Transverse colon (tissue), 4 donors: ENCODE measurements around the gene GABRR2. TPM values are rescaled to one million over a fixed set of nuclear protein-coding genes. Genes with fewer than 3 reads are reported as not detected.
"Not testable (repeated sequence)": the region's sequence is repeated elsewhere in the genome, so short reads cannot be mapped to it uniquely, and the experiment has no call there.

Experiments
- DNase-seq: peaks from one replicate; pipeline ENCODE4 v3.0.0-alpha.2; 2019
- H3K27ac ChIP-seq, 4 donors: fragments of 200-600 bp; sonication (generic); 2 replicates each; pipeline ENCODE4 v1.5.1; 2016 to 2018; ENCODE audit warnings: inconsistent platforms in 4 of 4
- H3K27me3 ChIP-seq: fragments of 200-600 bp; sonication (generic); 2 replicates; pipeline ENCODE4 v1.5.1; 2017; ENCODE audit warnings: inconsistent platforms
- H3K36me3 ChIP-seq, 4 donors: fragments of 200-600 bp; sonication (generic); 2 replicates each; pipeline ENCODE4 v1.5.1; 2017 to 2019; ENCODE audit warnings: inconsistent platforms in 4 of 4
- H3K4me1 ChIP-seq, 4 donors: fragments of 200-600 bp; sonication (generic); 2 replicates each; pipeline ENCODE4 v1.5.1; 2017 to 2020; ENCODE audit warnings: inconsistent platforms in 4 of 4
- H3K4me3 ChIP-seq, 4 donors: fragments of 200-600 bp; sonication (generic); 1 replicate in 1 of 4; 2 replicates in 3 of 4; pipeline versions ENCODE4 v1.5.1 to v1.6.1; 2017 to 2019; ENCODE audit warnings: inconsistent platforms in 4 of 4
- H3K9me3 ChIP-seq, 2 donors: fragments of 200-600 bp; sonication (generic); 2 replicates each; pipeline ENCODE4 v1.5.1; 2017 to 2019; ENCODE audit warnings: inconsistent platforms in 2 of 2
- EP300 ChIP-seq: sonication (generic); formaldehyde crosslinking; IDR thresholded peaks from one replicate; pipeline ENCODE4 v1.6.1; 2017; ENCODE audit warnings: antibody characterized with exemption, low read depth
- POLR2A ChIP-seq: fragments of 450-650 bp; IDR thresholded peaks from one replicate; pipeline ENCODE4 v1.6.1; 2016; ENCODE audit warnings: antibody characterized with exemption, mild to moderate bottlenecking, moderate library complexity
- POLR2AphosphoS5 ChIP-seq, 3 donors: sonication (generic); formaldehyde crosslinking; IDR thresholded peaks; one replicate each; pipeline ENCODE4 v1.6.1; 2016; ENCODE audit warnings: antibody characterized with exemption in 3 of 3
- WGBS, 2 donors: methylation state at CpG; one replicate each; pipeline ENCODE4 v1.1.5; 2018; ENCODE audit warnings: low coverage in 1 of 2; 5-methylcytosine and 5-hydroxymethylcytosine counted together
- in situ Hi-C, 4 donors: fragments of 200-750 bp; cut with MboI; loops; one replicate each; pipeline versions ENCODE4 v1.15.0 to v1.15.1; 2017; ENCODE audit warnings: low sequenced_read_pairs in 3 of 4, low pct_ligation_motif_present in 1 of 4, low pct_unique_long_range_greater_than_20kb in 1 of 4
- intact Hi-C: fragments of 100-400 bp; cut with DNase I; formaldehyde crosslinking; loops from one replicate; pipeline ENCODE4 v1.15.1; 2023; ENCODE audit warnings: low total_unique reads
- total RNA-seq, 4 donors: library from RNA; depleted of rRNA; stranded (reverse); fragments of >200 nt; gene quantifications; one replicate each; pipeline ENCODE4 v1.1.0, GENCODE V29; 2016
- TF ChIP-seq, protein P1 (sequence below), 5 experiments: fragments of 200-600 bp in 3 of 5; fragments of 450-650 bp in 2 of 5; sonication (generic) in 3 of 5; IDR thresholded peaks; 1 replicate in 2 of 5; 2 replicates in 3 of 5; pipeline ENCODE4 v1.5.1; 2016 to 2017; ENCODE audit warnings: antibody characterized with exemption in 5 of 5, inconsistent platforms in 3 of 5, mild to moderate bottlenecking in 2 of 5, moderate library complexity in 1 of 5

GABRR2 gene
- total RNA-seq, 4 donors from 2014 or later: 1.1 to 4.3 (median 1.2) TPM; not detected in 1

- TF ChIP-seq, protein P1, sequence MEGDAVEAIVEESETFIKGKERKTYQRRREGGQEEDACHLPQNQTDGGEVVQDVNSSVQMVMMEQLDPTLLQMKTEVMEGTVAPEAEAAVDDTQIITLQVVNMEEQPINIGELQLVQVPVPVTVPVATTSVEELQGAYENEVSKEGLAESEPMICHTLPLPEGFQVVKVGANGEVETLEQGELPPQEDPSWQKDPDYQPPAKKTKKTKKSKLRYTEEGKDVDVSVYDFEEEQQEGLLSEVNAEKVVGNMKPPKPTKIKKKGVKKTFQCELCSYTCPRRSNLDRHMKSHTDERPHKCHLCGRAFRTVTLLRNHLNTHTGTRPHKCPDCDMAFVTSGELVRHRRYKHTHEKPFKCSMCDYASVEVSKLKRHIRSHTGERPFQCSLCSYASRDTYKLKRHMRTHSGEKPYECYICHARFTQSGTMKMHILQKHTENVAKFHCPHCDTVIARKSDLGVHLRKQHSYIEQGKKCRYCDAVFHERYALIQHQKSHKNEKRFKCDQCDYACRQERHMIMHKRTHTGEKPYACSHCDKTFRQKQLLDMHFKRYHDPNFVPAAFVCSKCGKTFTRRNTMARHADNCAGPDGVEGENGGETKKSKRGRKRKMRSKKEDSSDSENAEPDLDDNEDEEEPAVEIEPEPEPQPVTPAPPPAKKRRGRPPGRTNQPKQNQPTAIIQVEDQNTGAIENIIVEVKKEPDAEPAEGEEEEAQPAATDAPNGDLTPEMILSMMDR (IDR thresholded peaks at IDR 0.05): peak in 1 of 5 experiments; percentile 16
- TF ChIP-seq POLR2A (no peak), EP300 (no peak), POLR2AphosphoS5 (IDR thresholded peaks at IDR 0.05) (no peak)
- intact Hi-C loops: no loop called here
These were observed 3.6 kb downstream of the GABRR2 start for GRCh38 chr6:89311530-89311852.

GRCh38 chr6:89310929-89311328, 4.2 kb downstream of the GABRR2 start:
- DNase-seq: no peak
- in situ Hi-C loops: no loop called here
- intact Hi-C loops: no loop called here
- TF ChIP-seq POLR2AphosphoS5 (IDR thresholded peaks at IDR 0.05) (no peak), POLR2A (no peak), EP300 (no peak)
- TF ChIP-seq, protein P1 (IDR thresholded peaks at IDR 0.05): no peak
- H3K4me1 ChIP-seq: peaks cover 13 to 30% (median 17%) of the 10 kb centered on the region in 4 donors
- WGBS, 2 donors: 65% methylated on average over 11 of the region's 11 CpGs; no CpG with 5 or more reads in 1 of the 2 donors
- no peak overlapping the region for H3K4me3 ChIP-seq
- no peaks in the 10 kb centered on the region for H3K36me3 ChIP-seq
- no peaks in the 10 kb centered on the region for H3K27me3 ChIP-seq
- H3K27ac ChIP-seq: no peak overlapping the region
- no peaks in the 10 kb centered on the region for H3K9me3 ChIP-seq

More at GRCh38 chr6:89311530-89311852, 3.6 kb downstream of the GABRR2 start:
- DNase-seq: no peak
- Histone ChIP-seq H3K27me3 (no peaks in the 10 kb centered on the region), H3K9me3 (no peaks in the 10 kb centered on the region), H3K27ac (peak overlapping the region in 3 of 4 donors; percentile 39 to 62 (median 53)), H3K4me3 (no peak overlapping the region), H3K4me1 (peaks cover 13 to 30% (median 17%) of the 10 kb centered on the region in 4 donors), H3K36me3 (no peaks in the 10 kb centered on the region)
- WGBS, 2 donors: 59% methylated on average over 5 of the region's 5 CpGs; no CpG with 5 or more reads in 1 of the 2 donors
- in situ Hi-C loops: no loop called here

DNA sequence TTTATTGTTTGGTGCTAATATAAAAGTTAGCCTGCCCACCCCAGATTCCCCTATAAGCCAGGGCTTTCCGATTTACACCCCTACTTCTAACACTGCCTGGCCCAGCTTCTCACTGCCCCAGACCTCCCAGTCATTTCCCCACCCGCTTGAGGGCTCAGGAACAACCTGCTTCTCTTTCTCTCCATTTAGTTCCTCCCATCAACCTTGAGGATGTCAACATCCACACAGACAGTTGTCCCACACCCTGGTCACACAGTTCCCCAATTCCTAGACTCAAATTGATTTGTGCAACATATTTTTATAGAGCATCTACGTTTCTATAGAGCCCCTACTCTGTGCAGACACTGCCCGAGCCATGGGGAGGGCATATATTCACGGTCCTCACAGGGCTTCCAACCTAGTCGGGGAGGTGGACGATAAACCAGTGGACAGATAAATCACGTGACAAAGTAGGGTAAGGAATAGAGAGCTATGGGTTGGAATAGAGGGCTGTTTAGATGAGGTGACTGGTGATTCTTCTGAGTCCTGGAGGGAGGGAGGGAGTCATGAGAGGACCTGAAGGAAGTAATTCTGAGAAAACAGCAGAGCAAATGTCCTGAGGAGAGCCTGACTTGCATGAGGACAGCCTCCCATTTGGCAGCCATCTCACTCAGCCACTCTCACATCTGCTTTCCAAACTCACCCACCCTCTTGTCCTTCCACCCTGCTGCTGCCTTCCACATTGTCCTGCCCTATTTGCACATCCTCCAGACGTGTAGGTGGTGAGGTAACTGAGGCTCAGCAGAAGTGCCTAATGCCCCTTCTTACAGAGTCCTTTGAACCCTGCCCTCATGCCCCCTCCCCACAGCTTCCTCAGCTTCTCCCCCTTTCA, 6.3 kb downstream of the GABRR2 start:
- intact Hi-C loops: no loop called here
- TF ChIP-seq, protein P1 (IDR thresholded peaks at IDR 0.05): no peak
- TF ChIP-seq POLR2AphosphoS5 (IDR thresholded peaks at IDR 0.05) (no peak), POLR2A (no peak), EP300 (no peak)
- no peaks in the 10 kb centered on the region for H3K9me3 ChIP-seq
- 88 to 90% methylated on average over 2 to 8 of the region's 9 CpGs for WGBS, 2 donors
- H3K4me1 ChIP-seq: peaks cover 13 to 30% (median 17%) of the 10 kb centered on the region in 4 donors
- no peak overlapping the region for H3K4me3 ChIP-seq
- DNase-seq: no peak
- no peaks in the 10 kb centered on the region for H3K27me3 ChIP-seq
- H3K36me3 ChIP-seq: no peaks in the 10 kb centered on the region
- no peak overlapping the region for H3K27ac ChIP-seq
- in situ Hi-C loops: no loop called here

DNA sequence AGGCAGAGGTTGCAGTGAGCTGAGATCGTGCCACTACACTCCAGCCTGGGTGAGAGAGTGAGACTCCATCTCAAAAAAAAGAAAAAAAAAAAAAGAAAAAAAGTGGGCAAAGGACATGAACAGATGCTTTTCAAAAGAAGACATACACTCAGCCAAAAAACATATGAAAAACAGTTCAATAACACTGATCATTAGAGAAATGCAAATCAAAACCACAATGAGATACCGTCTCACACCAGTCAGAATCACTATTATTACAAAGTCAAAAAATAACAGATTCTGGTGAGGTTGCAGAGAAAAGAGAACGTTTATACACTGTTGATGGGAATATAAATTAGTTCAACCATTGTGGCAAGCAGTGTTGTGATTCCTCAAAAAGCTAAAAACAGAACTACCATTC, 10.6 kb downstream of the GABRR2 start:
- H3K9me3 ChIP-seq, H3K36me3 ChIP-seq, H3K27me3 ChIP-seq, DNase-seq, intact Hi-C loops, H3K4me3 ChIP-seq, H3K27ac ChIP-seq, in situ Hi-C loops, H3K4me1 ChIP-seq: not testable (repeated sequence)
- 69 to 83% methylated on average over 3 of the region's 3 CpGs for WGBS, 2 donors
